Aorta (tissue), 5 donors: ENCODE measurements around the gene MPP1. TPM values are rescaled to one million over a fixed set of nuclear protein-coding genes. Genes with fewer than 3 reads are reported as not detected.
A peak's percentile ranks its signal among the peaks of the same experiment; 100 is the strongest.

Experiments used
- ATAC-seq: fragments of 200-7000 bp; cut with Tn5 transposase; one replicate; pipeline ENCODE4 v1.9.1; 2022; ENCODE audit warnings: moderate library complexity; ENCODE audit not compliant: low FRiP score
- DNase-seq, 2 donors: peaks; one replicate each; pipeline ENCODE4 v3.0.0-alpha.2; 2020
- H3K27ac ChIP-seq, 2 donors: one replicate each; pipeline ENCODE4 v1.5.1; 2013; ENCODE audit warnings: low read length in 2 of 2, mild to moderate bottlenecking in 2 of 2, moderate library complexity in 2 of 2, control low read depth in 1 of 2, inconsistent platforms in 1 of 2, low read depth in 1 of 2
- H3K27me3 ChIP-seq, 2 donors: one replicate each; pipeline ENCODE4 v1.6.1; 2013; ENCODE audit warnings: control low read depth in 1 of 2, low read length in 1 of 2, mild to moderate bottlenecking in 1 of 2, moderate library complexity in 1 of 2; ENCODE audit not compliant: insufficient read depth in 2 of 2, control insufficient read depth in 1 of 2
- H3K36me3 ChIP-seq, 2 donors: one replicate each; pipeline ENCODE4 v1.6.1; 2013; ENCODE audit warnings: control low read depth in 1 of 2, low read length in 1 of 2, mild to moderate bottlenecking in 1 of 2; ENCODE audit not compliant: insufficient read depth in 2 of 2, control insufficient read depth in 1 of 2
- H3K4me1 ChIP-seq, 2 donors: one replicate each; pipeline ENCODE4 v1.6.1; 2013; ENCODE audit warnings: low read length in 2 of 2, control low read depth in 1 of 2, mild to moderate bottlenecking in 1 of 2, moderate library complexity in 1 of 2; ENCODE audit not compliant: insufficient read depth in 2 of 2, control insufficient read depth in 1 of 2
- H3K4me3 ChIP-seq, 2 donors: one replicate each; pipeline ENCODE4 v1.5.1; 2013; ENCODE audit warnings: low read length in 2 of 2, control low read depth in 1 of 2, mild to moderate bottlenecking in 1 of 2
- H3K9me3 ChIP-seq: one replicate; pipeline ENCODE4 v1.6.1; 2013; ENCODE audit warnings: mild to moderate bottlenecking, low read length; ENCODE audit not compliant: control insufficient read depth
- WGBS, 2 donors: extraction: QIAGEN DNeasy Blood & Tissue Kit; methylation state at CpG; one replicate each; pipeline ENCODE4 v1.1.7; 2013; 5-methylcytosine and 5-hydroxymethylcytosine counted together
- intact Hi-C, 2 donors: fragments of 100-400 bp; cut with DNase I; formaldehyde crosslinking; loops; one replicate each; pipeline versions ENCODE4 v1.14.2 to v1.15.0; 2022
- polyA plus RNA-seq, 2 donors: library from polyadenylated mRNA; stranded (reverse); fragments of 200-250 nt; gene quantifications; one replicate each; pipeline ENCODE4 v1.2.3, GENCODE V29; 2013
- total RNA-seq, 2 donors: library from RNA; stranded (reverse); fragmentation: NEBNext Ultra II Directional; extraction: Animal tissue kit (Norgen Biotek cat#: 25700); gene quantifications; one replicate each; pipeline ENCODE4 v1.2.1, GENCODE V29; 2021
- donor health status: healthy with polysubstance abuse.
- donor health status: Bipolar disorder and iron deficiency.
- donor health status: DM: no; HTN: no; CAD: no.
- donor health status: DM: no; HTN: no; CAD: no.
- donor health status: DM: yes; HTN: yes; CAD: no.

Gene MPP1
- total and polyA plus RNA-seq, 4 donors = 23.4 to 45.7 (median 37.8) TPM

DNA sequence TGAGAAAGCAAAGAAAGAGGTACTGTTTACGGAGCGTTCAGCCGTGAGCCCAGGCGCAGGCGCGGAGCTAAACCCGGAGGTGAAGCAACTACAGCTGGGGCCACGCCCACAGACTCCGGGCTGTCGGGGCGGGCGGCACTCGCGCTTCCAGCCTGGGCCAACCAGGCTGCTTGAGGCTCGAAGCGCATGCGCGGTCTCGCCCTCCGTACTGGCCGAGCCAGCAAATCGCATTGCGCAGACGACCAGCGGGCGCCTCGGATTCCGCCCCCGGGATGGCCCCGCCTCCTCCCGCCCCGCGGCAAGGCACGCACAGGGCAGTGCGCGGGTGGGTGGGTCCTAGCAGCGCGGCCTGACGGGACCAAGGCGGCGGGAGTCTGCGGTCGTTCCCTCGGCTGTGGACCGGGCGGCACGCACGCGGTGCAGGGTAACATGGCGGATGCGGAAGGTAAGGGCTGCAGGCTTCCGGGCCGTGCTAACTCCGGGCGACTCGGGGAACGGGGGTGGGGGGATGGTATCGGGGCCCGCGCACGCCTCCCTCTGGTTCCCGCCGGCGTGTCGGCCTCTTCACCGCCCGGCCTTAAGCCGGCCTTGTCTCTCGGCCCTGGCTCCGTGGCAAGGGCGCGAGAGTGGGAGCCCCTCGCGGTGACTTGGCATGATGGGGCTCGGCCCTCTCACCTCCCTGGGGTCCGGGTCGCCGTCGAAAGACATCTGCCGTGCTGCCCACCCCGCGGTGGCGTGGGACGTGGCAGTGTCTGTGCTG, 42.6 kb downstream of the MPP1 start, which contains the start of gene DKC1:
Gene DKC1, plus strand, starts transcription at position 328 of the 760 bp plus-strand sequence. Its CDS starts 102 bp downstream, at position 430.
- intact Hi-C loops = no loop called here
- H3K36me3 ChIP-seq = no peaks in the 10 kb centered on the region

DNA sequence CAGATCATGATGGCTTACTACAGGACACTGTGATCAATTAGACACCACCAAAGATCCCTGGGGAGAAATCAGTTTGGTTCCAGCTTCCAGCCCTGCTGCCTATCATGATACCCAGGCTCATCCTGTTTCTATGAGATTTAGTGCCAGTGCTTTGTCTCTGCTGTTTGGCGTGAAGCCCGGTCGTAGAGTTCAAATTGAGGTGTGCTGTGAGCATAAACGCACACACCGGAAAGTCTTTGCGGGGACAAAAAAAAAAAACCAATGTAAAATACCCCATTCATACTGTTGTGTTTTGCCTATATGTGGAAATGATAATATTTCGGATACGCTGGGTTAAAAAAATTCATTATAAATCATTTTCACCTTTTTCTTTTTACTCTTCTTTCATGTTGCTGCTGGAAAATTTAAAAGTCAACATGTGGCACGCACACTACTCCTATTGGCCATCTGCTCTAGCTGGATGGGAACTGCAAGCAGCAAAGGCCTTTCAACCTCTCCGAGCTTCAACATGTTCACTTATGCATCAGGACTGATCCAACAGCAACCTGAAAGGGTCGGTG, 43.2 kb downstream of the MPP1 start:
- no peaks in the 10 kb centered on the region for H3K4me1 ChIP-seq
- H3K36me3 ChIP-seq = no peaks in the 10 kb centered on the region
- intact Hi-C loops = no loop called here
- ATAC-seq (no peak), DNase-seq (no peak)
- no peaks in the 10 kb centered on the region for H3K27me3 ChIP-seq
- 16 to 50% methylated on average over 11 of the region's 11 CpGs for WGBS, 2 donors
- H3K9me3 ChIP-seq = no peaks in the 10 kb centered on the region
- H3K4me3 ChIP-seq = peak overlapping the region in 1 of 2 donors; percentile 35
- H3K27ac ChIP-seq = no peak overlapping the region

More for the DNA sequence above, 42.6 kb downstream of the MPP1 start, which contains the start of gene DKC1:
- H3K27ac ChIP-seq = peak within 1 kb of the TSS in 1 of 2 donors; percentile 14
- no peaks in the 10 kb centered on the region for H3K9me3 ChIP-seq
- peak within 1 kb of the TSS; percentile 35 to 55 for H3K4me3 ChIP-seq
- ATAC-seq (peak; percentile 97), DNase-seq (peak; percentile 98)
- H3K4me1 ChIP-seq = no peaks in the 10 kb centered on the region
- 1 to 38% methylated on average over 71 to 84 of the region's 84 CpGs for WGBS, 2 donors
- no peaks in the 10 kb centered on the region for H3K27me3 ChIP-seq

DNA sequence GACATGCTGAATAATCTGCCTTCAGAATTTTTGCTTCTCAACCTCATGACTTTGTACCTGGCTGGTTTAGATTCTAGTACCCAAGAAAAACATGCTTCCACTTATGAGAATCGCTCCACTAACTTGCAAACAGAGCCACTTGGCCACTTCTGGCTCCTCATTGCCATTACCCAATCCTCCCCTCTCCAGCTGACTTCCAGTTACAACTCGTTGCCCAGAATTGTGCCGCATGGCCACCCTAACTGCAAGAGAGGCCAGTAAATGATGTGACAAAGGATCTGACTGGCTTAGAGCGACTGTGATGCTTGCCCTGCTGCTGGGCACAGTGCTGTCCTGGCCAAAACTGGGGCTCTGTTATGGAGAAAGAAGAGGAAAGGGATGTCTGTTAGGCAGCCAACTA, 46.6 kb downstream of the MPP1 start:
- H3K27me3 ChIP-seq = no peaks in the 10 kb centered on the region
- no peak overlapping the region for H3K4me3 ChIP-seq
- DNase-seq (no peak), ATAC-seq (no peak)
- H3K4me1 ChIP-seq = no peaks in the 10 kb centered on the region
- H3K36me3 ChIP-seq = no peaks in the 10 kb centered on the region
- 59 to 72% methylated on average over 4 of the region's 4 CpGs for WGBS, 2 donors
- intact Hi-C loops = no loop called here
- no peaks in the 10 kb centered on the region for H3K9me3 ChIP-seq
- no peak overlapping the region for H3K27ac ChIP-seq

DNA sequence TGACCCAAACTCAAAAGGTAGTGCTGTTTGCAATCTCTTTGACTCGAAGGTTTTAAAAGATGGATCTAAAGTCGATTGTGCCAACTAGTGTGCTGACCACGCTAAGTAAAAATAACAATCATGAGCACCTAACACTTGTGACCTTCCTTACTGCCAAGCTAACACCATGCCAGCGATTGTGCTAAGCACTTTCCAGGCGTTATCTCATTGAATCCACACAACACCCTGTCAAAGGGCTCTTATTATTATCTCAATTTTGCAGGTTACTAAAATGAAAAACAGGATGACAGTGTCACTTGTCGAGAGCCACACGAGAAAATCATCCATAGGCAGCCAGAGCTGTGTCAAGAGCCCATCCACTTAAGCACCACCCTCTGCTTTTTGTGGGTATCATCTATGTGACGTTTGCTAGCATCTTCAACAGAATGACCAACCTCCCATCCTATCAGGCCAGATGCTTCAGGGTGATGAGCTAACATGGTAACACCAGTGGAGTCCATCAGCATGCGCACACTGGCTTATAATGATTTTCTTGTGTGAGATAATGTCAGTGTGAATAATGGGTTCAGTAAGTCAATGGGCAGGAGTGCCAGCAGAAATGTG, 53.5 kb downstream of the MPP1 start:
- Histone ChIP-seq H3K4me1 (no peaks in the 10 kb centered on the region), H3K36me3 (no peaks in the 10 kb centered on the region), H3K9me3 (no peaks in the 10 kb centered on the region), H3K27ac (no peak overlapping the region), H3K4me3 (no peak overlapping the region), H3K27me3 (no peaks in the 10 kb centered on the region)
- ATAC-seq (no peak), DNase-seq (no peak)
- WGBS, 2 donors = 67 to 74% methylated on average over 9 of the region's 9 CpGs
- intact Hi-C loops = loop anchor here in 1 of 2 donors (5.0 kb wide), 1 partner anchor 34 kb away; no protein-coding TSS in a partner anchor

DNA sequence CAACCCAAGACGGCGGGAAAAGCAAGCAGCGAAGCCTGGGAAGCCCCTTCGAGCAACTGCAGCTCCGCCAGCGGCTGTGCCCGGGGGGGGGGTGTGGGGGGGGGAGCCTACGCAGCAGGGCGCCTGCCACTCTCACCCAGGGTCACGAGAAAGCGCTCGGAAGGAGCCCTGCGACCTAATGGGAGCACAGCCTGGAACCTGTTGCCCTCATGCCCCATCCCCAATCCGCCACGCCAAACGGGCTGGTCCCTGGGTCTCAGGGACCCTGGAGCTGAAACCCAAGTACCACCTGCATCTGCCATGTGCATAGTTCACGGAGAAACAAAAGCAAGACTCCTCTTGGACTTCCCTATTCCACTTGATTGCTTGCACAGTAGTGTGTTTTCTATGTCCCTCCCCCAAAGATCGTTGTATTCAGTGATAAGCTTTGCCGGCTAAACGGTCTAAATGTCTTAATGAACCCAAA, 54.0 kb downstream of the MPP1 start:
- ATAC-seq = no peak
- 14 to 34% methylated on average over 11 to 17 of the region's 20 CpGs for WGBS, 2 donors
- no peak overlapping the region for H3K27ac ChIP-seq
- intact Hi-C loops = loop anchor here in 1 of 2 donors (5.0 kb wide), 1 partner anchor 34 kb away; no protein-coding TSS in a partner anchor
- H3K4me3 ChIP-seq = peak overlapping the region; percentile 44 to 94
- H3K36me3 ChIP-seq = no peaks in the 10 kb centered on the region
- H3K27me3 ChIP-seq = no peaks in the 10 kb centered on the region
- no peaks in the 10 kb centered on the region for H3K9me3 ChIP-seq
- DNase-seq = peak in 1 of 2 donors; percentile 50
- no peaks in the 10 kb centered on the region for H3K4me1 ChIP-seq

DNA sequence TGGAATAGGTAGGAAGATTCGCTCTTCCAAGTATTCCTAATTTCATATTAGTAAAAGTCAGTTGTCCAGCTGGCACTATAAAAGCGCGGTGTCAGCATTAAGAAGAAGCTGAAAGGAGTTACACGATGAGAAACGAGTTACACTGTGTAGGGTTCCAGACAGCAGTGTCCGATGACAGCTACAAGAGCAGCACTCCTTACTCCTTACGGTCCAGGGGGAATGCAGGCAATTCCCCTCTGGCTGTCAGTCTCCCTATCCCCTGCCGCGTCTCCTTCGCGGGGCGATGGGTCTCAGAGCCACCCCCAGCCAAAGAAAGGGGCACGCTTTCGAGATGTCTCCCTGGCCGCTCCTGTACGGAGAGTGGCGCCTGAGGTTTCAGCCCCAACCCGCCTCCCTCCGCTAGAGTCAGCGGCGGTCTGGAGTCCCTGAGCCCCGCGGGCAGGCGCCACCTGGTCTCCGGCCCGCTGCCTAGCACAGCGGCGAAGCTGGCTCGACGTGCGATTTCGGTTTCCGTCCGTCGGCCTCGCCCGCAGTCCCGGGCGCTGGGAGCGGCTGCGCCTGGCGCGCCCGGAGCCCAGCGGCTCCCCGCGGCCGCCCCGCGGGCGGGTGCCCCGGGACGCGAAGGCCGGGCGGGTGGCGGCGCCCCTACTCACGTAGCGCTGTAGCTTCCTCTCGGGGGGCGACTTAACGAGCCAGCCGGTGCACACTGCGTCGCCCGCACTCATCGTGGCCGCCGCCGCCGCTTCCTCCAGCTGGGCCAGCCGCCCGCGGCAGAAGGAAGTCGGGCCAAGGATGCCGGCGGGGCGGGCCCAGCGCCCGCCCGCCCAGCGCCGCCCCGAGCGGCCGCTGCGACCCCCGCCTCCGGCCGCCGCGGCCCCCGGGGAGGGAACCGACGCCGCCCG, 54.7 kb downstream of the MPP1 start, which contains the start of gene GAB3:
Gene GAB3, minus strand, starts transcription at position 777 of the 902 bp plus-strand sequence. Its CDS starts 52 bp downstream, at position 725.
- Histone ChIP-seq H3K36me3 (no peaks in the 10 kb centered on the region), H3K4me3 (peak within 1 kb of the TSS; percentile 44 to 94), H3K9me3 (no peaks in the 10 kb centered on the region), H3K27me3 (no peaks in the 10 kb centered on the region), H3K27ac (peak within 1 kb of the TSS in 1 of 2 donors; percentile 80), H3K4me1 (no peaks in the 10 kb centered on the region)
- intact Hi-C loops = loop anchor here in 1 of 2 donors (5.0 kb wide), 1 partner anchor 33 kb away; no protein-coding TSS in a partner anchor
- DNase-seq (peak; percentile 58 to 81), ATAC-seq (peak; percentile 65)
- WGBS, 2 donors = 1 to 32% methylated on average over 63 to 98 of the region's 98 CpGs

DNA sequence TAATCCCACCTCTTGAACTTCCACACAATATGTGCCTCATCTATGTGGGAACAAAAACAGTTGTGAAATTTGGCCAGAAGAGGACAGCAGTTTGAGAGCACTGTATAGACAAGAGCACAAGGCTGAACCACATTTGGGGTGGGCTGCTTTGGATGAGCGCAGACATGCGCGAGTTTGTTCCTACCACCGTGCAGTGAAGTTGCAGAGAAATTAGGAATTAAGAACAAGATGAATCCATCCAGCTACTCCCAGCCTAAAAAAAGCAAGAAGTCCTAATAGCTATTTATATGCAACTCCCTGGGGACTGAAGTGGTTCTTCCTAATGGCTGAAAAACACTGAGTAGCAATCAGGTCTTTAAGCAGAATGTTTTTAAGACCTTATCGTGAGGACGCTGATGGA, 55.4 kb downstream of the MPP1 start:
- ATAC-seq = no peak

More for the DNA sequence above, 55.4 kb downstream of the MPP1 start:
- intact Hi-C loops = loop anchor here (5.0 kb wide), 2 partner anchors 33 to 38 kb away; no protein-coding TSS in a partner anchor
- no peaks in the 10 kb centered on the region for H3K27me3 ChIP-seq
- no peak for DNase-seq
- peak overlapping the region; percentile 44 to 94 for H3K4me3 ChIP-seq
- no peak overlapping the region for H3K27ac ChIP-seq
- 13 to 37% methylated on average over 6 of the region's 6 CpGs for whole genome bisulfite sequencing, 2 donors
- no peaks in the 10 kb centered on the region for H3K36me3 ChIP-seq
- H3K9me3 ChIP-seq = no peaks in the 10 kb centered on the region
- H3K4me1 ChIP-seq = no peaks in the 10 kb centered on the region
